Endometrium (tissue), 2 donors: ENCODE data around the gene CLINT1.
A peak's percentile ranks its signal among the peaks of the same experiment; 100 is the strongest.
"Not testable (repeated sequence)": the region's sequence is repeated elsewhere in the genome, so short reads cannot be mapped to it uniquely, and the experiment has no call there.

ENCODE experiments used
- FAIRE-seq: peaks from 2 replicates; lab custom pipeline; 2012; peaks lifted over from hg19 to GRCh38; lab: Jason Lieb, UNC
- donor health status: control.
- donor health status: control.

Gene CLINT1

GRCh38 chr5:157862183-157862851, 3.4 kb upstream of the CLINT1 start:
- no peak for FAIRE-seq

- FAIRE-seq = no peak
Measured at GRCh38 chr5:157860898-157861890, 2.2 kb upstream of the CLINT1 start.

GRCh38 chr5:157859227-157859575, 256 bp upstream of the CLINT1 start:
- FAIRE-seq = no peak

- no peak for FAIRE-seq
Measured at GRCh38 chr5:157857816-157858526, 974 bp downstream of the CLINT1 start.

- no peak for FAIRE-seq
Measured at GRCh38 chr5:157855404-157855994, 3.4 kb downstream of the CLINT1 start.

DNA sequence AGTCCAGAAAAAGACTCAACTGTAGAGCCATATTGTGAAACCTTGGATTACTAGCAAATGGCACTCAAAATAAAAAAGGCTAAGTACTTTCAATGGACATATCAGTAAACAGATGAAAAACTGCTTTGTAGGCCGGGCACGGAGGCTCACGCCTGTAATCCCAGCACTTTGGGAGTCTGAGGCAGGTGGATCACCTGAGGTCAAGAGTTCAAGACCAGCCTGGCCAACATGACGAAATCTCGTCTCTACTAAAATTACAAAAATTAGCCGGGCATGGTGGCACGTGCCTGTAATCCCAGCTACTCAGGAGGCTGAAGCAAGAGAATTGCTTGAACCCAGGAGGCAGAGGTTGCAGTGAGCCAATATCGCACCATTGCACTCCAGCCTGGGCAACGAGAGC, 5.6 kb downstream of the CLINT1 start:
- not testable (repeated sequence) for FAIRE-seq

- no peak for FAIRE-seq
Measured at GRCh38 chr5:157845914-157846598, 12.9 kb downstream of the CLINT1 start.

- no peak for FAIRE-seq
Measured at GRCh38 chr5:157842787-157843186, 16.2 kb downstream of the CLINT1 start.

DNA sequence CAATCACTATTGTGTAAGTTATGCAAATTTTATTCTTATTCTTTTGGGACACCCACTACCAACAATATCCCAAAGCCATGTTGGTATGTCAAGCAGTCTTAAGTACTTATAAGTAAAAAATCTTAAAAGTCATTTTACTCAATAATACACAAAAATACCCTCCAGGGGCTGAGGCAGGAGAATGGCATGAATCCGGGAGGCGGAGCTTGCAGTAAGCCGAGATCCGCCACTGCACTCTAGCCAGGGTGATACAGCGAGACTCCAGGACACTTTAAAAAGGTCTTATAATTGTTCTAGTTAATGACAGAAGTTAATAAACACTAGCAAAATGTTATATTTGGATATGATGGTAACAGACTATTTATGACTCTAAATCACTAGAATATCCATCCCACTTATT, 16.8 kb downstream of the CLINT1 start:
- no peak for FAIRE-seq

GRCh38 chr5:157839157-157839795, 19.7 kb downstream of the CLINT1 start:
- FAIRE-seq = no peak

- no peak for FAIRE-seq
Measured at GRCh38 chr5:157836121-157836753, 22.7 kb downstream of the CLINT1 start.

- FAIRE-seq = no peak
Measured at GRCh38 chr5:157835041-157835440, 23.9 kb downstream of the CLINT1 start.

DNA sequence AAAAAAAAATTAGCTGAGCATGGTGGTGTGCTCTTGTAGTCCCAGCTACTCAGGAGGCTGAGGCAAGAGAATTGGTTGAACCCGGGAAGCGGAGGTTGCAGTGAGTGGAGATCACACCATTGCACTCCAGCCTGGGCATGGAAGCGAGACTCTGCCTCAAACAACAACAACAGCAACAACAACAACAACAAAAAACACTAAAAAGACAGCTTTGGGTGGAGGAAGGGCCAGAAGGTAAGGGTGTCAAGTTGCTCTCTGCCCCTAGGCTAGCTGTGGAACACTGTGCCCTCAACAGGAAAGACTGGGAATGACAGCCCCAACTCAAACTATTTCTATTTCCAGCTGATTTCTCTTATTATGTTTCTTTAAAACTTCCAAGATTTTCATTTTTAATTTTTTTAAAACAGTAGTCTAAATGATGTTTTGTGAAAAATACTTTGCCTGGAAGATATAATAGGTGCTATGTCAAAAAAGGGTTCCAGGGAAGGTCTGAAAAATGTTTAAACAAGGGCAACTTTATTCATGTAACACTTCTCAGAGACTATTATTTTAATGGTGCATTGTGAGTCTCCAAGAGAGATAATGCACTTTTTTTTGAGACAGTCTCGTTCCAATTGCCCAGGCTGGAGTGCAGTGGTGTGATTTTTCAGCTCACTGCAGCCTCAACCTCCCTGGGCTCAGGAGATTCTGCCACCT, 29.9 kb downstream of the CLINT1 start:
- FAIRE-seq = no peak

- no peak for FAIRE-seq
Measured at GRCh38 chr5:157828105-157828943, 30.6 kb downstream of the CLINT1 start.

DNA sequence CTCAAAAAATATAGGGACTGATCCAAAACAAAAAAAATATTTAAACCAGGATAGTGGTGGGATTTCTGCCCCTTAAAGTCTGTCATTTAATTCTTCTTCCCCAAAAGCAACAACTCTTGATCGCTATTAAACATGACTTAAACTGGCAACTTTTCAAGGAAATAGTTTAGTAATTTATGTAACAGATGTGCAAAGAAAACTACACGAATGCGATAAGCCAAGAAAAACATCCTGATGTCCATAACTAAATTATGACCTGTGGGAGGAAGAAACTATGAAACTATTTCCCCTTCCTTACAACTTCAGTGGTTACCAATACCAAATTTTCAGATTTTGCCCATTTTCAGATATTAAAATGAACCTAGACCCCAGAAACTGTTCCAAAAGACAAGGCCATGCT, 31.5 kb downstream of the CLINT1 start:
- peak; percentile 75 for FAIRE-seq

DNA sequence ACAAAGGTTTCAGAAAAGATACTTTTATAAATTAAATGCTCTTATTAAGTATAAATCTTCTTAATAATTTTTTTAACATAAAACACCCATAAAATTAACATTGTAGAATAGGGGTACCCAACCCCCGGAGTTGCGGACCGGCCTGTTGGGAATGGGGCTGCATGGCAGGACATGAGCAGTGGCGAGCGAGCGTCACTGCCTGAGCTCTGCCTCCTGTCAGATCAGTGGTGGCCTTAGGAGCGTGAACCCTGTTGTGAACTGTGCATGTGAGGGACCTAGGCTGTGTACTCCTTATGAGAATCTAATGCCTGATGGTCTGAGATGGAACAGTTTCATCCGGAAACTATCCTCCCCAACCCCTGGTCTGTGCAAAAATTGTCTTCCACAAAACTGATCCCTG, 35.3 kb downstream of the CLINT1 start:
- FAIRE-seq = no peak

DNA sequence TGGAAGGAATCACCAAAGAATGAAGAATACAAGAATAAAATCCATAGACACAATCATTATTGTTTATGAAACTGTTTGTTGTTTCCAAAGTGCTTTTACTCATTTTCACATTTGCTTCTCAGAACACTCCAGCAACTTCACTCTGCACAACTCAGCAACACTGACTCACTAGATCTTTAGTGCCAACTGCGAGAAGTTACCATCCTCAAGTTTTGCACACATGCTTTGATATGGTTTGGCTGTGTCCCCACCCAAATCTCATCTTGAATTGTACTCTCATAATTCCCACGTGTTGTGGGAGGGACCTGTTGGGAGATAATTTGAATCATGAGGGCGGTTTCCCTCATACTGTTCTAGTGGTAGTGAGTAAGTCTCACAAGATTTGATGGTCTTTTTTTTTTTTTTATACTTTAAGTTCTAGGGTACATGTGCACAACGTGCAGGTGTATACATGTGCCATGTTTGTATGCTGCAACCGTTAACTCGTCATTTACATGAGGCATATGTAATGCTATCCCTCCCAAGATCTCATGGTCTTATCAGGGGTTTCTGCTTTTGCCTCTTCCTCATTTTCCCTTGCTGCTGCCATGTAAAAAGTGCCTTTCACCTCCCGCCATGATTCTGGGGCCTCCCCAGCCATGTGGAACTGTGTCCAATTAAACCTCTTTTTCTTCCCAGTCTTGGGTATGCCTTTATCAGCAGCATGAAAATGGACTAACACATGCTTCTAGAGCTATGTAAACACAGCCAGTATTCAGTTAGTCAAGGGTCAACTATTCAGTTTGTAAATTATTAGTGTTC, 36.9 kb downstream of the CLINT1 start:
- FAIRE-seq = no peak

GRCh38 chr5:157821405-157821804, 37.5 kb downstream of the CLINT1 start:
- FAIRE-seq = no peak
